Prostate gland (tissue), 2 donors: ENCODE results near the gene KDM4C.

Source experiments
- CTCF ChIP-seq, 4 experiments: fragments of 200-600 bp in 2 of 4; fragments of 450-650 bp in 2 of 4; sonication (generic) in 2 of 4; IDR thresholded peaks; 1 replicate in 3 of 4; 2 replicates in 1 of 4; pipeline ENCODE4 v1.5.1; 2016 to 2019; ENCODE audit warnings: antibody characterized with exemption in 4 of 4, mild to moderate bottlenecking in 2 of 4, moderate library complexity in 2 of 4
- POLR2A ChIP-seq: fragments of 450-650 bp; IDR thresholded peaks from one replicate; pipeline ENCODE4 v1.6.1; 2016; ENCODE audit warnings: antibody characterized with exemption, mild to moderate bottlenecking

GRCh38 chr9:6901180-6901579 lies 143.4 kb downstream of the KDM4C start:
- TF ChIP-seq CTCF (IDR thresholded peaks at IDR 0.05) (no peak), POLR2A (no peak)
